Pons (tissue), 1 donor: ENCODE results near the gene GLRX2.
"Not testable (repeated sequence)": the region's sequence is repeated elsewhere in the genome, so short reads cannot be mapped to it uniquely, and the experiment has no call there.

Experiments used
- DNase-seq: peaks from one replicate; pipeline ENCODE4 v3.0.0-alpha.2; 2016; ENCODE audit warnings: low spot score

The GLRX2 gene

GRCh38 chr1:193062698-193063463 lies 42.3 kb downstream of the GLRX2 start:
- DNase-seq: no peak

- DNase-seq: peak; percentile 20
Observed at GRCh38 chr1:193060938-193061337, 44.3 kb downstream of the GLRX2 start.

DNA sequence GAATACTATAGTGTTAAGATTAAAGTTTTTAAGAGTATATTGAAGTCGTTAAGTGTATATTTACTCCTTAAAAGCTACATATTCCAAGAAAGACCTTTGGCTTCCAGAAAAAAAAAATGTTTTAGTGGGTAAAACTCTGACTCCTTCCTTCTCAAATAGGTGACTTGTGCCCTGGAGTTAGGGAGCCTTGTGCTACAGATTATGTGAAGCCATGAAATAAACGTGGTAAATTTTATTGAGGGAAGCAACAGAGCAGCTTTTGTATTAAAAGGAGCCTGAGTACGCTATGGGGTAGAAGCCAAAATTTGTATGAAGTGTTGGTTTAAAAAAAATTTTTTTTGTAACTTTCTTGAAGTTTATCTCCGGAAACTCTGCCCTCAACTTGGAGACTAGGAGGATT lies 44.8 kb downstream of the GLRX2 start:
- DNase-seq: peak; percentile 11

DNA sequence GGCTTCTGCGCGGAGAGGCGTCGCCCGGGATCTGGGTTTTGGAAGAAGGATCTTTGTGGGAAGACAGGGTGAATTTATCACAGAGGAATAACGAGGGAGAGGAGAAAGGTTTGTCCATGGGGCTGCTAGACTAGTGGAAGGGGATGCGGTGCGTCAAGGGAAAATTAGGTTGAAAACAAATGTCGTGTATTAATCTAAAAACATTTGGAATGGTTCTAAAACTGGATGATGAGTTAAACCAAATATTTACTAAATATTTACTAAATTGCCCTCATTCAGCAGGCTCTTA lies 45.2 kb downstream of the GLRX2 start:
- DNase-seq: no peak

DNA sequence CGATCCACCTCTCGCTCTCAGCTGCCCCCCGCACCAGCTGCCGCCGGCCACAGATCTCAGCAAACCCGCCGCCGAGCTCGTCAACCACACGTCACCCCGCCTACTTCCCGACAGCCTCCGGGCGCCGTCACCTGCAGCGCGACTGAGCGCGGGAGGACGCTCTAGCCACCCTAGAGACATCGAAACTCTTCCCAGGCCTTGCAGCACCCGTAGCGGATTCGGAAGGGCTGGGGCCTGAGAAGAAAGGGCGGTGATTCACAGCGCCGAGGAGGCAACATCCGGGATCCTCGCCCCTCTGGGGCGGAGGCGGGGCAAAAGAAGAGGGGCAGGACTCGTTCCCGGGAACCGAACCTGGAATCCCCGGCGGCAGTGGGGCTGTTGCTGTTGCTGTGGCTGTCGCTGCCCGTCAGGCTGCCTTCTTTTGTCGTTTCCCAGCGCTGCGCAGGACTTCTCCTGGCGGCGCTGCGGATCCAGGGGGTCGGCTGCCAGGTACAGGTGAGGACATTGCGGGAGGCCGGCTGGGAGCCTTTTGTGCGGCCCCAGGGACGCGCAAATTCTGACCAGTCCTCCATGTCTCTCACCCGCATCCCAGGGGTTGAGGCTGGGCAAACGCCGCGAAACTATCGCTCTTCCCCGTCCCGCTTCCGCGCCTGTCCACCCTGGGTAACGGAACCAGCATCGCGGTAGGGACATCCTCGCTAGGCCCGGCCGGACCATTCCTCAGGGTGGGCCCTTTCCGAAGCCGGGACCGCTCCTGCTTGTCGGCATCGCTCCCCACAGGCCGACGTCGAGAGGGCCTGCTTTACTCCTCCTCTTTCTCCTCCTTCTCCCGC lies 45.7 kb downstream of the GLRX2 start, which contains the start of the genes RO60 and UCHL5:
Gene RO60, plus strand, starts transcription at position 331 of the 833 bp plus-strand sequence. CDS start 9,443 bp downstream, outside the sequence.
Gene UCHL5, minus strand, starts transcription at position 79 of the 833 bp plus-strand sequence. CDS start 100 bp downstream, outside the sequence.
- DNase-seq: peak; percentile 98

DNA sequence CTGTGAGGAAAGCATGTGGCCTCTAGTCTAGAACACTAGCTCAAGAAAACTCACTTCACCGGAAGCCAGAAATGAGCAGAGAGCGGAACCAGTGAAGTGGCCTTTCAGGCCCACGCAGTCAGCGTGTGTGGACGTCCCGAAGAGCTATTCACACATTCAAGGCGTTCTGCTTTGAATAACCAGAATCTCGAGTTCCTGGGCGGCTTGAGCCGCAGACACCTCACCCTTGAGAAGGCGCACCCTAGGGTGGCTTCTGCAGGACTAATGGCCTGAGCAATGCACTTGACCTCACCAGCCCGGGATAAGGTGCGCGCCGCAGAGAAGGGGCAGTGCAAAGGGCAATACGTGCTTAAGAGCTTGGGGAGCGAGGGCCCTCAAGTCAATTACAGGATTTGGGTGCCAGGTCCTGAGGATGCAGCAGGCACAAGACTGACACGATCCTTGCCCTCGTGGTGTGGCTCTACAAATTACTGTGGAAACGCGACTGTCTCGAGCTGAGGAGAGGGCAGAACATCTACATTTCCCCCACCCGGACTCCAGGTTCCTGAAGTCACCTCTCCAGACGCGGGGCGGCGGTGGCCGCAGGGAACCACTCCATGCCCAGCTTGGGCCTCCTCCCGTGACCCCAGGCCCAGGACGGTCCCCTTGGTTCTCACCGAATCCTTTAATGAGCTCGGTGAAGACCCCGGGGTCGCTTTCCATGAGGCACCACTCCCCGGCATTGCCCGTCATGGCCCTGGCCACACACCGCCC lies 46.5 kb downstream of the GLRX2 start:
- peak; percentile 55 for DNase-seq

GRCh38 chr1:193054169-193054675 lies 51.0 kb downstream of the GLRX2 start:
- no peak for DNase-seq

DNA sequence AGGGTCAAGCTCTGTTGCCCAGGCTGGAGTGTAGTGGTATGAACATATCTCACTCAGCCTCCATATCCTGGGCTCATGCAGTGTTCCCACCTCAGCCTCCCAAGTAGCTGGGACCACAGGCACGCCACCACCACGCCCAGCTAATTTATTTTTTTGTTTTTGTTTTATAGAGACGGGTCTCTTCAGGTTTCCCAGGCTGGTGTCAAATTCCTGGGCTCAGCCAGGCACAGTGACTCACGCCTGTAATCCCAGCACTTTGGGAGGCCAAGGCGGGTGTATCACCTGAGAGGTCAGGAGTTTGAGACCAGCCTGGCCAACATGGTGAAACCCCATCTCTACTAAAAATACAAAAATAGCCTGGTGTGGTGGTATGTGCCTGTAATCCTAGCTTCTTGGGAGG lies 56.3 kb downstream of the GLRX2 start:
- not testable (repeated sequence) for DNase-seq
